Activated CD4-positive, alpha-beta T cell treated with anti-CD3 and anti-CD28 coated beads, Interleukin-2, amount 50 U/mL, for 16 hours (primary cell): Measurements from ENCODE around the gene ROM1.
A peak's percentile ranks its signal among the peaks of the same experiment; 100 is the strongest.

Experiments used
- DNase-seq: peaks from one replicate; pipeline ENCODE4 v3.0.0-alpha.2; 2020

The ROM1 gene

DNA sequence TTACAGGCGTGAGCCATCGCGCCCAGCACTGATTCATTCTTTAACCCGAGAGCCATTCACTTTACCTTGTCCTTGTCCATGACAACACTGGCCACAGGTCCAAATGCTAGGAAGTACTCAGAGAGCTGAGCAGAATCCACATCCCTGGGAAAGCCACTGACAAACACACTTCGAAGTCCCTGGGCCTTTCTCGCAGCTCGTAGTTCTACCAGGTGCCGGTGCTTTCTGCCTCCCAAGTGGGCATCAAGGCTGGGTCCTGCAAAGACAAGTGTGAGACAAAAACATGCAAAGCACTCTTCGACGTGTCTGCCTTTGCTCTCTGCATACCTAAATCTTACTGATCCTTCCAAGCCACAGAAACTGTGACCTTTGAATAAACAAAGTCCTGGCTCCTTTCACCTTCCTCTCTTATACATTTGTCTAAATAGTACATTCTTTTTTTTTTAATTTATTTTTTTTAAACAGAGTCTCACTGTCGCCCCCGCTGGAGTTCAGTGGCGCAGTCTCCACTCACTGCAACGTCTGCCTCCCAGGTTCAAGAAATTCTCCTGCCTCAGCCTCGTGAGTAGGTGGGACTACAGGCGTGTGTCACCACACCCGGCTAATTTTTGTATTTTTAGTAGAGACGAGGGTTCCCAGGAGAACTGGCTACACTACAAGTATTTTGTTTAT lies 24.0 kb upstream of the ROM1 start:
- peak; percentile 39 for DNase-seq

DNA sequence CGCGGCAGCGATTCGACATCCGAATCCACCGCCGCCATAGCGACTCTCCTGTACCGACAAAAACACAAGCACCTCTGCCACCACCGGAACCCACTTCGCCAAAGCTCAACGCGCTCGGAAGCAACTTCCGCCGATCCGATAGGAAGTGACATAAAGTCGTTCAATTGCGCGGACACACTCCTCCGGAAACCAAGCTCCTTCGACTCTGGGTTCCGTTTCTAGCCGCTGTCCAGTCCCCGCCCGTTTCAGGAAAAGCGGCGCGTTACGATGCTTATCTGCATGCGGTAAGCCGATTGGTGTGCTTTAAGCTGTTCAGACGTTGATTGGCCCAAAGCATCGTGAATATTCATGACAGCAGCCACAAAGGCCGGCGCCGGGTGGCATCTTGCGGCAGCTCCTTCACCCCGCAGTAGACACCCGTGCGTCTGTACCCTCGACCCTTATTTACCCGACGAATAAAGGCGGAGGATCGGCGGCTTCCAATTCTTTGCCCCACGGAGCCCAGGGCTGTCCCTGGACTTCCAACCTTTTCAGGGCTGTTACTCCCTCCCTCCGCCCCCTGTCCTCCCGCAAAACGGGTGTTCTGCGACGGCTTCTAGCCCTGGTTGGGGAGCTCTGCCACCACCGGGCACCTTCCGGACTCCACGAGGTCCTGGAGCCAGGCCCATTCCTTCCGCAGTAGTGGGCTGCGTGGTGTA lies 21.5 kb upstream of the ROM1 start, which contains the start of gene TUT1:
Gene TUT1, minus strand, starts transcription at position 76 of the 698 bp plus-strand sequence. Its CDS starts 38 bp downstream, at position 38.
- DNase-seq = peak; percentile 99

DNA sequence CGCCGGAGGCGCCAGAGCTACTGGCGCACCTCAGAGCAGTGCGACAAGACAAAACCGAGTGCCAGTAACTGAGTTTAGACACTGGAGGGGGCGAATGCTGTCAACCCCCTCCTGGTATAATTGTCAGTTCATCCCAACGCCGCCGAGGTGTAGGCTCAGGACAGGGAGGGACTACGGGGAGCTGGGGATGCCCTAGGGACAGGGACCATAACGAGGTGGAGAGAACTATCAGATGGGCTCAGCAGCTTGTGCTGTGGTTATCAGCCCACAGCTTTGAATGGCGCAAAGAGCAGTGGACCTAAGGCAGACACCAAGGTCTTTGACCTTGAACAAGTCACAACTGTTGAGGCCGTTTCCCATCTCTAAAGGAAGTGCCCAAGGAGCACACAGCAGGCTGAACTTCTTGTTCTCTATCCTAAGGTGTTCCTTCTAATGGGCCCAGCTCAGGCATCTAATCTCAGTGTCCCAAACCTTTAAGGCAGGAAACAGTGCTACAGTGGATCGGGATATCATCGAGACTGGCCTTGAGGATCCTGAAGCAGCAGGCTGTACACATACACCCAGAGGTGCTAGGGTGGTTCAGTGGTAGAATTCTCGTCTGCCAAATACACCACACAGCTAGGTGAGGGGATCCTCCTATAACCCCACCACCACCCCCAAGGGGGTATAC lies 20.8 kb upstream of the ROM1 start:
- DNase-seq = no peak

DNA sequence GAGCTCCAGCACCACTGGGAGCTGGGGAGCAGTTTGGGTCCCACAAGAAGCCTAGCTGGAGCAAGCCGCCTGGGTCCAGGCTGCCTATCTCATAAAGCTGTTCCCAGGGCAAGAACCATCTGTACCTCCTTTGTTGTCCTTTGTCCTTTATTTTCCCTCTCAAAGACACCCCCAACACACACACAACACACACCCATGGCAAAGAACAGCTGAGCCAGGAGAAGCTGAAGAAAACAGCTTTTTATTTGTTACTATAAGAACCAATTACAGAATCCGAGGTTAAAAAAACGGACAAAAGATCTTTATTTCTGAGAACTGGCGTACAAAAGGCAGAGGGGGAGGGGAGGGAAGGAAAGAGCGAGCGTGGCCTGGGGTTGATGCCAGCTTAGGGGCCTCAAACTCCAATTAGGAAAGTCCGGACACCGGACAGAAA lies 20.1 kb upstream of the ROM1 start:
- no peak for DNase-seq

DNA sequence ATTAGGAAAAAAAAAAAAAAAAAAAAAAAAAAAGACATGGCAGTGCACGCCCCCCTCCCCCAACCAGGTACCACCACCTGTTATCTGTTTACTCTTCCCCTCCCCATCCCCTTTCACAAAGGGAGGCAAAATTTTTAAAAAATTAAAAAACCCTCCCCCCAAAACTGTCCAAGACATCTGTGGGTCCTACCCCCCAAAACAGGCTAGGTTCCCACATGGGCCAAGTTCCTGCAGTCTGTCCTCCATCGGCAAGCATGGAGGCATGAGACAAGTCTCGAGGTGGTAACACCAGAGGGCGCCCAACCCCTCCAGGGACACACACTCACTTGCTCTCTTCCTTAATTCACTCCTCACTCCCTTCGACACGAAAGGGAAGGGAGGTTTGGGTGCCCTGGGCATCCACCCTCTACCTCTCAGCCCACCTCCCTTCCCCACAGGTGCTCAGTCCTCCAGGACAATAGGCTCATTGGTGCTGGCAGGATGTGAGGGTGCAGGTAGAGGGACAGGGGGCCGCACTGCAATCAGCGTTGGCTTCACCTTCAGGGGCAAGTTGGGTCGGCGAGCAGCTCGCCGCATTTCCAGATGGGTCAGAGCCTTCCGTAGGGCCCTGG lies 19.5 kb upstream of the ROM1 start:
- peak; percentile 82 for DNase-seq

DNA sequence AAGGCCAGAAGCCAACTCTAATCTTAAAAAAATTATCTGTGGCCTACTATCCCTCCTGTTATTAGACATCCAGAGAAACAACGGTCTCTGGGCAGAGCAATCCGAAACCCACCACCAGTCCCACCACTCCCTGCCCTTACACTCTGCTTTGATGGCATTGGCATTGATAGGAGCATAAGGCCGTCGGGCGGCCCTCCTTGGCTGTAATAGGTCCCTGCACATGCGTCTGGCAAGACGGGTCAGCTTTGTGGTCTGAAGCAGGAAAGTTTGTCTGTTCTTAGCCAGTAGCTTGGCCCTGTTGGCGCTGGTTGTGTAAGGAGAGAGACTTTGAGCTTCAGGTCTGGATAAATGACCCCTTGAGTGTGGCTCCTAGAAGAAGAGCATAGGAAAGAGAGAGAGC lies 17.9 kb upstream of the ROM1 start:
- no peak for DNase-seq

DNA sequence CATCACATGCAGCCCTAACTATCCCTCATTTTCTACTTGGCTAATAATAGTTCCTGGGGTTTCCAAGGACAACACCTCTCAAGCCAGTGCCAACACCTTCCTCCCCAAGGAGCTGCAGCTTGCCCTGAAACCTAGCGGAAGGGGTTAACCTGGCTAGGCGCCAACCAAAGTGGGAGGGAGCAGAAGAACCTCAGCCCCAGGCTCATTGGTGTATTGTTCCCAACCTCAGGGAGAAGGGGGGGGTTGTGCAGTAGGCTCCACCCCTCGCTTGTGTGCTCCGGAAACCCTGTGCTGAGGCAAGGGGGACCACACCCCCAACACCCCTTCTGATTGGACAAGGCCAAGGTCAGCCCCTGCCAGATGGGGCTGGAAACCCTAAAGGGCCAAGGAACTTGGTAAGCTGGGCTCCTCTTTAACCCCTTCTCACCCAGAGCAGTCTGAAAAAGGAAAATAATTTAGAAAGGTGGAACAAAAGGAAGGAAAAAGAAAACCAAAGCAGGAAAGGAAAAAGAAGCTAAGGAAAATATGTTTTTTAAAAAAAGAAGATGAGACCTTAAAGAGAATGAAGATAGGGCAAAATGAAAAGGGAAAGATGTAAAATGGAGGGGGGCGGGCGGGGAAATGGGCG lies 13.9 kb upstream of the ROM1 start:
- peak; percentile 99 for DNase-seq

DNA sequence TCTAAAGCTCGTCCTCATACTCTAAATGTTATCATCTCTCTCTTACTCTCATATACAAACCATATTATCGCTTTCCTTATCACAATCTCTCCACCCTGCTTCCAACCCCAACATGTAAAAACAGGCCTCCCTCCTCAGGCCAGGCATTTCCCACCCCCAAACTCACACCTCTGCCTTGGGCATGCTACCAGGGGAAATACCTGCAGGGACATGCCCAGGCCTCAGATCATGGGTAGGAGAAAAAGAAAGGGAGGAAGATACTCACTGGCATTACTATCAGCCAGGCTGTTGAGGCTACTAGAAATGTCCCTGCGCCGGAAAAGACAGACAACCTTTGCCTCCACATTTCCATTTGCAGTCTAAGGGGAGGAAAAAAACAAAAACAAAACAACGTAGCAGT lies 13.2 kb upstream of the ROM1 start:
- DNase-seq = no peak

DNA sequence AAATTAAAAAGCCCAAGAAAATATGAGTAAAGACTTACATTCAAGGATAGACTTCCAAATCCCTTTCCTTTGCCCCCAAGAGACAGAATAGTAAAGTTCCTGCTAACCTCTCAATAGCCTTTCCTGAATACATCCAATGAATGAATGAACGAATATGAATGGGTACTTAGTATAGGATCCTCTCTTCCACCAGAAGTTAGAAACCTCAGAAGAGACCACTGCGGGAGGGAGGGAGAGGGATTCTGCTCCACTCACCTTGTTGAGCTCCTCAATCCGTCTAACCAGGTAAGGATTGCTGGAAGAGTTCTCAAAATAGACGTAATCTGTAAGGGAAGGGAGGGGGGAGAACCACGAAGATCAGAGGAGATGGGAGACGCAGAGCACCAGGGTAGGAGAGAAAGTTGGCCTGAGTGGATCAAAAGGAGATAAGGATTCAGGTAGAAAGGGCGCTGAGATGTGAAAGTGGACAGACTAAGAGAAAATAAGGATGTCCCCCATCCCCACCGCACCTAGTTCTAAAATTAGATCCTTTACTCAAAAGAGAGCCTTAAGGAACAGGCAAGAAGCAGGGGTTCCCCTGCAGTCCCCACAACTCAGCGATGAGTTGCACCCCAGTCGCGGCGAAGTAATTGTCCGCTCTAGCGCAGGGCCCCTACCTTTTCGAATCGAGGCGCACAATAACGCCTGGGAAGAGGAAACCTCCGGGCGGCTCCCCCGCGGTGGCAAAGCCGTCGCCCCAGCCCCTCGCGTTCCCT lies 12.5 kb upstream of the ROM1 start:
- DNase-seq = no peak

DNA sequence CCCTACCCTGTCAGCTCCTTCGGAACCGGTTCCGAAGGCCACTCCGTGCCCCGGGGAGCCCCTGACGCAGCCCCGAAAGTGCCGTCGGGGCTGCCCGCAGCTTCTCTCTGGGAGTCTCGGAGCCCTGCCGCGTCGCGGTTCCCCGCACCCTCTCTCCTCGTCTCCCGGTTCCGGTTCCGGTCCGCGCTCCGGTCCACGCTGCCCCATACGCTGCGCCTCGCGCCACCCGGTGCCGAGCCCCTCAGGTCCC lies 12.0 kb upstream of the ROM1 start:
- peak; percentile 59 for DNase-seq

DNA sequence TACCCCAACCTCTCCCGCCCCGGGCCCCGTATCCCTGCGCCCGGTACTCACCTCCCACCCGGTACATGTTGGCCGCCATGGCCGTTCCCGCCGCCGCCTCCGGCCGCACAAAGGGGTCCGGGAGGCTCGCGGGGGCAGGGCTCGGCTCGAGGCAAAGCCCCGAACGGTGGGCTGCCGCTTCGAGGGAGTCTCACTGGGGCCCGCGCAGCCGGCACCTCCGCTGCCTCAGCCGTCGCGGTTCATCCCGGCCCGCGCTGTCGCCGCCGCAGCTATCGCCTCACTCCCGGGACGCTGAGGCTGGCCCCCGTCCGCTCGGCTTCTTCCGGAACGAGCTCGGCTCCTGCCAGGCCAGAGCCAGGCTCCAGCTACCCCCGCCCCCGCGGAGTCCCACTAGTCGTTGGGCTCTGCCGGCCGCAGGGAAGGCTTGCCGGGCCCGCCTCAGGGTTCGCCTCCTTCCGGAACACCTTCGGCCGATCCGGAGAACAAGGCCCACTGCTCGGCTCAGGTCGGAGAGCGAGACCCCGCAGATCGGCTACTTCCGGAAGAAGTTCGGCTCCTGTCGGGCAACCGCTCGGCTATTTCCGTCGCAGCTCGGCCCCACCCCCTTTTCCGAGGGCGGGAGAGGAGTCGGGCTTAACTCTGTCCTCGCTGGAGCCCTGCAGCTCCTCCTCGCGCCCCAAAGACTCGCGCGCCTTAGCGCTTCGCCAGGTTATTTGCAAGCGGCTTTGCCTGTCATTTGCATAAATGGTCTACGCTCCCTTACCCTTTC lies 11.5 kb upstream of the ROM1 start, which contains the start of gene MTA2:
Gene MTA2, minus strand, starts transcription at position 494 of the 769 bp plus-strand sequence. Its CDS starts 415 bp downstream, at position 79.
- DNase-seq = peak; percentile 100

DNA sequence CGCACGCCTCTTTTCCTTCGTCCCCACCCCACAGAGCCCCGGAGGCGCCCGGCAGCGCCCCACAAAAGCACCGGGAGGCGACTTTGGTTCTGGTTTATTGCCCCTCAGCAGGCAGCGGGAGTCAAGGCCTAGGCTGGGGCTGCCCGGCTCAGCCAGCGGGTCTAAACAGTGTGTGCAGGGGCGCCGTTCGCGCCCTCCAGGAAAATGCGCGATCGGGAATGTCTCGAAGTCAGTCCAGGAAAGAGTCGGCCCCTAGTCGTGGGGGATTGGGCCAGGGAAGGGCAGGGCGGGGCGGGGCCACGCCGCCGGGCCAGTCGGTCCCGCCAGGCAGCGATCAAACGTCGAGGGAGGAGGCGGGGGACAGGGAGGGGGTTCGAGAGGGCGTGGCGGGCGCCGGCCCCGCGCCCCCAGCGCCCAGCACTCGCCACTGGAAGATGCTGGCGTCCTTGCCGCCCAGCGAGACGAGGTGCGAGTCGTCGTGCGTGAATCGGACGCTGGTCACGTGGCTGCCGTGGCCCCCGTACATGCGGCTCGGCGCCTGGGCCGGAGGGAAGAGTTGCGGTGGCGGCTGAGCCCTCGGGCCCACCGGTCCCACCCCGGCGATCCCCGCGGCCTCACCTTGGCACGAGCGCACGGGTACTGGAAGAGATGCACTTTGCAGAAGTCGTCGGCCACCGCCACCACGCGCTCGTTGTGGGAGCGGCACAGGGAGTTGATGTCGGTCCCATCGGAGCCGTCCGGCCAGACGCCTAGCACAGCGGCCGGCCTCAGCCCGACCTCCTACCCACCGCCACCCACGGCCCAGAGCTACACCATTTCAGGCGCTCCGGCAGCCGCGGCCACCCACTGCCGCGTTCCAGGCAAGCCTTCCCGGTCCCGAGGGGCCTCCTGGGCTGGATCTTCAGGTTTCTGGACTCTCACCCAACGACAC lies 10.7 kb upstream of the ROM1 start:
- DNase-seq = peak; percentile 54

DNA sequence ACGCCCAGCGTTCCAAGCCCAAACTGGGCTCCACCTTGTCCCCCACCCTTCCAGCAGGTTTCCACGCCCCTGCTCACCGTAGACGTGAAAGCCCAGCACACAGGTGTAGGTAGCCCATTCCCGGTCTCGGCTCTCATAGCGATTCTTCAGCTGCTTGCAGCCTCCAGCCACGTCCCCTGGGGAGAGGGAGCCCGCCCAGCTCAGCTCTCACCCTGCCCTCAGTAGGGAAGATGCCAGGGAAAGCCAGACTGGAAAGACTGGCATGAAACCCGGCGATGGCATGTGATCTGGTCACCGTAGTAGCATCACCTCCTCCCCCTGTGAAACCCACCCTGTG lies 10.0 kb upstream of the ROM1 start:
- no peak for DNase-seq

DNA sequence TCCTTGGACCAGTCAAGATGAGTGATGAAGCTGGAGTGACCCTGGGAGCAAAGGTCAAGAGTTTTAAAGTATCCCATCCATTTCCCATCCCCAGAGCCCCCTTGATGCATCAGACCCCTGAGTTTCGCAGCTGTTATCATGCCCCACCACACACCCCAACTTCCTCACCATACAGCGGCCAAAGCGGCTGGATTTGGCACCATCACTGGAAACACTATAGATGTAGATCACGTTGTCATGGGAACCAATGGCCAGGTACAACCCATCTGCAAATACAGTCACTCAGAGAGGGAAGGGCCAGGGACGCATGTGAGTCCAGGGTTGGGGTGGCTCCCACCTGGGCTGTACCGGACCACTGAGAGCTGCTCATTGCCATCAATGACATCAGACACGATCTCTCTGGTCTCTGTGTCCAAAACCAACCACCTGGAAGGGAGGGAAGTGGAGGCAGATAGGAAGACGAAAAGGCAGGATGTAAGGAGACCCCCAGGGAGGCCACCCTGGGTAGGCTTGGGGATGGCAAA lies 9.2 kb upstream of the ROM1 start:
- DNase-seq = no peak

DNA sequence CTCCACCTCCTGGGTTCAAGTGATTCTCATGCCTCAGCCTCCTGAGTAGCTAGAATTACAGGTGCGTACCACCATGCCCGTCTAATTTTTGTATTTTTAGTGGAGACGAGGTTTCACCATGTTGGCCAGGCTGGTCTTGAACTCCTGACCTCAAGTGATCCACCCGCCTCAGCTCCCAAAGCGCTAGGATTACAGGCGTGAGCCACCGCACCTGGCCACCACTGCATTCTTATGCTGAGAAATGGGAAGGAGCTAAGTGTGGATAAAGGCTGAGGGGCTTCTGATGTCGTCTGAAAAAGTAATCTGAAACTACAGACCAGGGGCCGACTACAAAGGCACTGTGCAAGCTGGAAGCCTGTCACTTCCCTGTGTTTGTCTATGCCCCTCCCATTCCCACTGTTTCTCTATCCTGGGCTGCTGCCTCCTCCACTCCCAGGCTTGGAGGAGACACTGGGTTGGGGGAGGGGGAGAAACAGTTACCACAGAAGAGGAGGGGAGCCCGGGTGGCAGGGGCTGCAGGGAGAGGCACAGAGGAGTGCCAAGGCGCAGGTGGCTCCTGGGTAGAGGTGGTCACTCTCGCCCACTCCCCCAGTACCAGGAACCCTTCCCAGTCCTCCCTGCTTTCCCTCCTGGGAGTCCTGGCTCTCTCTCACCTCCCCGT lies 8.5 kb upstream of the ROM1 start:
- no peak for DNase-seq

DNA sequence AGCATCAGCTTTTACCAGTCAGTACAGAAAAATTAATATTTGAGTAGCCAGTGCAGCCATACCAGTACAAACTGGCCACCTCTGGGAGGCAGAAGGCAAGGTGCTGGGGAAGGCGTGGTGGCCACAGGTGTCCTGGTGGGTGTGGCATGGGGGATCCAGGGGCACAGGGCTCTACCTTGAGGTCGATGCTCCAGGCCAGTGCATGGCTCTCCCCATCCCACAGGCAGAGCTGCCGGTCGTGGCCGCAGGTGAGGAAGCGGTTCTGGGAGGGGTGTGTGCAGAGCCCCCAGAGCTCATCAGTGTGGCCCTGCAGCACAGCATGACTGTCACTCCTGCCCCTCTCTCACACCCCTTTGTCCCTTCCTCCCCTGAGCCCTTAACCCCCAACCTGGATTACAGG lies 7.6 kb upstream of the ROM1 start:
- no peak for DNase-seq

DNA sequence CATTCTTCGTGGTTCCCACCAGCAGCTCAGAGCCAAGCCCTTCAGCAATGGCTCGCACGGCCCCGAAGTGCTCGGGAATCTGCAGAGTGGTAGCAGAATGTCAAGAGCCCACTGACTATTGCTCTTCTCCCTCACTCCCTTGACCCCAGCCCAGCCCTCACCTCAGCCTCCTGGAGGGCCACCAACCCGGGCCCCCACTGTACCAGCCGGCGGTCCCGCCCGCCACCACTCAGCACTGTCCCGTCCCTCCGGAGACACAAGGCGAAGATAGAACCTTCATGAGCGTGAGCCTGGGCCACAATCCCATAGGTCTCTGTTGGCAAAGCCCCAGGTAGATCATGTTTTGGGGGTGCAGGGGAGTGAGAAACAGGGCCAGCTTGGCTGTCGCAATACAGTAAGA lies 7.2 kb upstream of the ROM1 start:
- DNase-seq = no peak

DNA sequence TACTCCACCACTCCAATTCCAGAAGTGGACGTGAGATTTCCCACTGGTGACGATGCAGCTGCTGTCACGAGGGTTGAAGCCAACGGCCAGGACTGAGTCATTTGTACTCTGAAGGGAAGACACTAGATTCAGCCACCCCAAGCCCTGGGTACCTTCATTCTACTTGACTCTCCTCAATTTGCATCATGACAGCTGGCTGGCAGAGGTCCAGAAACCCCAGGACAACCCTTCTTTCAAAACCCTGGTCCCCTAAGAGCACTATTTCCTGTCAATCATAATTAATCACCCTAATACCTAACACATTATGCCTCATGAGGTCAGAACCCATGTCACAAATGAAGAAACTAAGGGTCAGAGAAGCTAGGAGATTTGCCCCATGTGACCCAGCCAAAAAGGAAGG lies 5.3 kb upstream of the ROM1 start:
- DNase-seq = no peak

DNA sequence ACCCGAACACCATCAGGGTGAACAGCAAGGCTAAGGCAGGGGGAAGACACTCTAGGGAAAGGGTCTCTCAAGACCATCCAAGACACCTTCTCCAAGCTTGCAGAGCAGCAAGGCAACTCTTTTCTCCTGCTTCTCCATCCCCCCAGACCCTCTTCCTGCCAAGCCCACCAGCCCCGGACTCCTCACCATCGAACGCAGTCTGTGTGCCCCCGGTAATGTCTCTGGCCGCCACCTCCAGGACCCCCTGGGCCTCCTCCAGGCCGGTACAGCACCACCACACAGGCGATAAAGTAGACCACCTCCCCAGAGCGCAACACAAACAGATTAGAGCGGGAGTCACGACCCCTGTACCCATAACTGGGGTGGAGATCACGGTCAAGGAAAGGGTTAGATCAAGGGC lies 4.3 kb upstream of the ROM1 start:
- DNase-seq = no peak

DNA sequence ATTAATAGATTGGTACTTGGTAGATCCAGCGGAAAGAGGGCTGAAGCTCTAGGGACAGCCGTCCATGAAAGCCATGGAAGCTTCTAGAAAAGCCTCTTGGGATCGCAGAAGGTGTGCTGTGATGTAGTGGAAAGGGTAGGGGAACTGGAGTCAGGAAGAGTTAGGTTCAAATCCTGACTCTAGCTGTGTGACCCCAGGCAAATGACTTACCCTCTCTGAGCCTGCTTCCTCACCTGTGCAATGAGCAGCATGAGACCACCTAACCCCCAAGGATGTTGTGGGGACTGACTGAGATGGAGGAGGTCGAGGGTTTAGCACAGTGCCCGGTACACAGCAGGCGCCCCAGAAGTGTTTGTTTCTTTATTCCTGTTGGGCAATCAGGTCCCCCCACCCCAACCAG lies 2.7 kb upstream of the ROM1 start:
- DNase-seq = no peak
